K562 (cell line): ENCODE data around the gene BCL2L12. TPM values are rescaled to one million over a fixed set of nuclear protein-coding genes. Genes with fewer than 3 reads are reported as not detected.

Source experiments
- BRD9 ChIP-seq: fragments of 450-650 bp; IDR thresholded peaks from 2 replicates; pipeline ENCODE4 v1.6.1; 2018; ENCODE audit warnings: low read depth; ENCODE audit not compliant: partially characterized antibody
- CGGBP1 ChIP-seq: fragments of 250-450 bp; sonication (Bioruptor Pico); IDR thresholded peaks from 2 replicates; pipeline ENCODE4 v1.9.0; 2021; ENCODE audit warnings: mild to moderate bottlenecking
- DPF2 ChIP-seq: fragments of 450-650 bp; IDR thresholded peaks from 2 replicates; pipeline ENCODE4 v1.6.1; 2016
- ID3 ChIP-seq, 2 experiments: fragments of 250-450 bp in 1 of 2; fragments of 450-650 bp in 1 of 2; sonication (Bioruptor Pico) in 1 of 2; IDR thresholded peaks; 2 replicates each; pipeline versions ENCODE4 v1.6.1 to v1.8.0; 2016 to 2021; ENCODE audit warnings: mild to moderate bottlenecking in 2 of 2, moderate library complexity in 2 of 2, missing compliant biosample characterization in 1 of 2, missing genetic modification characterization in 1 of 2
- KLF13 ChIP-seq: fragments of 450-650 bp; IDR thresholded peaks from 2 replicates; pipeline ENCODE4 v1.6.1; 2016; ENCODE audit warnings: missing genetic modification characterization, low read depth, mild to moderate bottlenecking, missing compliant biosample characterization, moderate library complexity, borderline replicate concordance
- MBD2 ChIP-seq: sonication (generic); IDR thresholded peaks from 2 replicates; pipeline ENCODE4 v1.6.1; 2016; ENCODE audit warnings: low read depth, borderline replicate concordance
- MCM5 ChIP-seq: fragments of 450-650 bp; IDR thresholded peaks from 2 replicates; pipeline ENCODE4 v1.6.1; 2016; ENCODE audit warnings: low read depth
- MGA ChIP-seq: fragments of 450-650 bp; IDR thresholded peaks from 2 replicates; pipeline ENCODE4 v1.6.1; 2016; ENCODE audit warnings: mild to moderate bottlenecking, moderate library complexity
- NR1H2 ChIP-seq: sonication (generic); formaldehyde crosslinking; IDR thresholded peaks from 2 replicates; pipeline ENCODE4 v1.4.0; 2020; ENCODE audit warnings: mild to moderate bottlenecking, missing genetic modification reagents
- PRMT5 ChIP-seq: sonication (generic); formaldehyde crosslinking; IDR thresholded peaks from 2 replicates; pipeline ENCODE4 v1.5.0; 2020; ENCODE audit warnings: missing genetic modification reagents
- RCOR1 ChIP-seq, 2 experiments: IDR thresholded peaks; 2 replicates each; pipeline ENCODE4 v1.6.1; 2012; ENCODE audit warnings: low read depth in 2 of 2, low read length in 2 of 2, borderline replicate concordance in 1 of 2, improper control_type of control experiment in 1 of 2
- SMAD2 ChIP-seq: fragments of 150-350 bp; IDR thresholded peaks from 2 replicates; pipeline ENCODE4 v1.6.1; 2014; ENCODE audit warnings: low read depth, mild to moderate bottlenecking, low read length
- TCF3 ChIP-seq: sonication (generic); formaldehyde crosslinking; IDR thresholded peaks from 2 replicates; pipeline ENCODE4 v1.4.0; 2020; ENCODE audit warnings: mild to moderate bottlenecking, missing genetic modification reagents
- XRCC4 ChIP-seq: IDR thresholded peaks from one replicate; pipeline ENCODE4 v1.6.1; 2011; ENCODE audit not compliant: insufficient read depth, insufficient read length; ENCODE audit errors: extremely low read depth
- ZC3H8 ChIP-seq: fragments of 450-650 bp; IDR thresholded peaks from 2 replicates; pipeline ENCODE4 v1.6.1; 2017
- ZNF212 ChIP-seq: fragments of 450-650 bp; formaldehyde crosslinking; IDR thresholded peaks from 2 replicates; pipeline ENCODE4 v1.4.0; 2020; ENCODE audit warnings: mild to moderate bottlenecking
- polyA plus RNA-seq, 8 experiments: library from polyadenylated mRNA; depleted of rRNA in 4 of 8; stranded (reverse) in 5 of 8; unstranded in 3 of 8; fragments of >200 nt; fragmentation: Nextera tagmentation in 2 of 8; fragmentation: Illumina TruSeq in 1 of 8; extraction: Ambion mirVana in 2 of 8; extraction: Trizol in 1 of 8; gene quantifications; 2 replicates each; pipeline versions ENCODE4 v1.2.1 to v1.2.3, GENCODE V29; 2011 to 2014; ENCODE audit warnings: inconsistent platforms in 1 of 8, missing spikeins in 1 of 8
- total RNA-seq, 7 experiments: library from RNA; depleted of rRNA in 6 of 7; stranded (reverse); fragments of >200 nt in 6 of 7; fragmentation: Illumina TruSeq in 2 of 7; extraction: Trizol in 2 of 7; gene quantifications; 2 replicates each; pipeline versions ENCODE4 v1.2.1 to v1.2.3, GENCODE V29; 2011 to 2021; ENCODE audit warnings: low replicate concordance in 1 of 7

The BCL2L12 gene
- total and polyA plus RNA-seq, 9 of the 15 experiments (the other 6 are each of a cell fraction or from before 2014, with no cell fraction given) = 7.4 to 263 (median 81.2) TPM

- TF ChIP-seq XRCC4 (no peak), KLF13 (tag) (no peak), PRMT5 (CRISPR knock-in tag) (no peak), DPF2 (no peak), NR1H2 (CRISPR knock-in tag) (no peak), BRD9 (no peak), ZNF212 (CRISPR knock-in tag) (no peak), CGGBP1 (CRISPR knock-in tag) (0 out of 2 replicates have a peak, but pooled peaks have one; percentile 15), RCOR1 (IDR thresholded peaks at IDR 0.05; ENCODE audit: borderline replicate concordance in 1 of 2, low read depth in 2 of 2, low read length in 2 of 2) (no peak), MGA (no peak), ZC3H8 (no peak), SMAD2 (no peak), MCM5 (no peak), TCF3 (CRISPR knock-in tag) (0 out of 2 replicates have a peak, but pooled peaks have one; percentile 19), ID3 (CRISPR knock-in tag; IDR thresholded peaks at IDR 0.05) (no peak), ID3 (tag; IDR thresholded peaks at IDR 0.05) (no peak), MBD2 (no peak)
These were observed 1.3 kb upstream of the BCL2L12 start (continued) for GRCh38 chr19:49664171-49665035.
